ENCODE measurements around the gene NALCN. TPM values are rescaled to one million over a fixed set of nuclear protein-coding genes. Genes with fewer than 3 reads are reported as not detected.

NALCN gene
- total and polyA plus RNA-seq, 4 donors: 0.09 to 0.92 (median 0.18) TPM

DNA sequence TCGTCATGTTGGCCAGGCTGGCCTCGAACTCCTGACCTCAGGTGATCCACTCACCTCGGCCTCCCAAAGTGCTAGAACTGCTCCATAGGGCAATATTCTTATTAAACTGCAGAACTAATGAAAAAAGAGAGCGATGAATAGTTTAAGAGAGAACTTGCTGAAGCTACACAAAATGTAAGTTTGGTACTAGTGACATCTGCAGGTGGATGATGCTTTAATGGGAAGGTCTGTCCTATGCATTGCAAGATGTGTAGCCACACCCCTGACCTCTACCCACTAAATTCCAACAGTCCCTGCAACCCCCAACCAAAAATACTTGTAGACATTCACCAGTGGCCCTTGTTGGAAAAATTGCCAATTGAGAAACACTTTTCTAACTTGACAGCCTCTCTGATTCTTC, 117.8 kb downstream of the NALCN start:
- H3K9ac ChIP-seq (ENCODE audit: low read depth in 1 of 2, low read length in 2 of 2): no peak overlapping the region
- DNase-seq (ENCODE audit: low spot score): no peak
- no peaks in the 10 kb centered on the region for H3K9me3 ChIP-seq (ENCODE audit: control insufficient read depth in 4 of 4, low read length in 3 of 4)
- H3K36me3 ChIP-seq (ENCODE audit: control insufficient read depth in 4 of 4, insufficient read depth in 3 of 4, low read depth in 1 of 4, low read length in 3 of 4): no peaks in the 10 kb centered on the region
- H3K27ac ChIP-seq (ENCODE audit: low read depth in 1 of 2, low read length in 2 of 2): no peak overlapping the region
- no peaks in the 10 kb centered on the region for H3K27me3 ChIP-seq (ENCODE audit: control insufficient read depth in 4 of 4, insufficient read depth in 4 of 4, low read length in 3 of 4)
- TF ChIP-seq FOXA2 (IDR thresholded peaks at IDR 0.05) (no peak), EGR1 (IDR thresholded peaks at IDR 0.05; ENCODE audit: low read depth in 2 of 2) (no peak), TAF1 (conservative IDR thresholded peaks at IDR 0.05) (no peak), RXRA (IDR thresholded peaks at IDR 0.05) (no peak), RAD21 (IDR thresholded peaks at IDR 0.05) (no peak), HNF4A (conservative IDR thresholded peaks at IDR 0.05) (no peak), FOXA1 (IDR thresholded peaks at IDR 0.05) (no peak), NR2F2 (IDR thresholded peaks at IDR 0.05) (no peak), GABPA (IDR thresholded peaks at IDR 0.05 in 1 of 2, conservative IDR thresholded peaks at IDR 0.05 in 1 of 2) (no peak)
- 80% methylated on average over 4 of the region's 4 CpGs for WGBS
- no peak overlapping the region for H3K4me3 ChIP-seq (ENCODE audit: low read depth in 1 of 3, low read length in 3 of 3)
- H3K4me1 ChIP-seq (ENCODE audit: control insufficient read depth in 4 of 4, insufficient read depth in 4 of 4, low read length in 3 of 4): no peaks in the 10 kb centered on the region

DNA sequence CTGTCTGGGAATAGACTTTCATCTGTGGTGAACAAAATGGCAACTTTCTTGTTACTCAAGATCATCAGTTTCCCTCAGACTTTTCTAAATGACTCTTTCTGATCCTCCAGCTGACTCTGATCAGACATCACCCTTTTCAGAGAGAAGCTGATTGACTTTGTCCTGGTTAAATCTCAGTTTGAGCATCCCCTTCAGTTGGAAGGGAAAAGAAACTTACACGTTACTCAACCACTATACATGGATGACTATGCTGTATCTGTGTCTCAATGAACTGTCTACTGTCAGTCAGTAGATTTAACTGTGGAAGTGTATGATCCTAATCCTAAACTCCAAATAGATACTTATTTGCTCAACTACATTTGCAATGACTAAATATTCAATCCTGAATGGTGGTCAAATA, 118.5 kb downstream of the NALCN start:
- DNase-seq (ENCODE audit: low spot score): no peak
- no peak overlapping the region for H3K9ac ChIP-seq (ENCODE audit: low read depth in 1 of 2, low read length in 2 of 2)
- 87% methylated on average over 1 of the region's 1 CpG for WGBS

DNA sequence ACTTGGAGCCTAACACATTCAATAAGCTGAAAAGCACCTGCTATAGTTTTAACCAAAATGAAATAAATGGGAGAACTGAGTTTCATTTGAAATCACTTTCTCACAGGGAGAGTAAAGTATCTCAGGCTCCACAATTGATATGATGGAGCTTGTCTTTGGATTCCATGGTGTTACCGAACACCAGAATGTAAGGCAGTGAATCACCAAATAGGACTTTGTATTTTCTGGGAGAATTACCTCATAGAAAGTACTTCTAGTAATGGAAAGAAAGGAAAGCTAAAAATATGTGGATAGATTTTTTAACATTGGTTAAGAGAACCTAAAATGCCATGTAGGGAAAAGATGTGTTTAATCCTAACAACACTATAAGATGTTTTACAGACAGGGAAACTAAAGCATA, 123.6 kb downstream of the NALCN start:
- Histone ChIP-seq H3K36me3 (ENCODE audit: control insufficient read depth in 4 of 4, insufficient read depth in 3 of 4, low read depth in 1 of 4, low read length in 3 of 4) (no peaks in the 10 kb centered on the region), H3K27me3 (ENCODE audit: control insufficient read depth in 4 of 4, insufficient read depth in 4 of 4, low read length in 3 of 4) (peaks cover 0 to 2% (median 0%) of the 10 kb centered on the region in 4 donors), H3K9me3 (ENCODE audit: control insufficient read depth in 4 of 4, low read length in 3 of 4) (no peaks in the 10 kb centered on the region), H3K4me1 (ENCODE audit: control insufficient read depth in 4 of 4, insufficient read depth in 4 of 4, low read length in 3 of 4) (no peaks in the 10 kb centered on the region), H3K27ac (ENCODE audit: low read depth in 1 of 2, low read length in 2 of 2) (no peak overlapping the region), H3K4me3 (ENCODE audit: low read depth in 1 of 3, low read length in 3 of 3) (no peak overlapping the region), H3K9ac (ENCODE audit: low read depth in 1 of 2, low read length in 2 of 2) (no peak overlapping the region)
- no peak for DNase-seq (ENCODE audit: low spot score)
- 81% methylated on average over 1 of the region's 1 CpG for WGBS
- TF ChIP-seq HNF4A (conservative IDR thresholded peaks at IDR 0.05) (no peak), JUND (IDR thresholded peaks at IDR 0.05) (no peak), FOXA1 (IDR thresholded peaks at IDR 0.05) (no peak), TAF1 (conservative IDR thresholded peaks at IDR 0.05) (no peak), EGR1 (IDR thresholded peaks at IDR 0.05; ENCODE audit: low read depth in 2 of 2) (no peak), RAD21 (IDR thresholded peaks at IDR 0.05) (no peak), RXRA (IDR thresholded peaks at IDR 0.05) (no peak), HNF4G (IDR thresholded peaks at IDR 0.05) (no peak)
- TF ChIP-seq, protein P1, sequence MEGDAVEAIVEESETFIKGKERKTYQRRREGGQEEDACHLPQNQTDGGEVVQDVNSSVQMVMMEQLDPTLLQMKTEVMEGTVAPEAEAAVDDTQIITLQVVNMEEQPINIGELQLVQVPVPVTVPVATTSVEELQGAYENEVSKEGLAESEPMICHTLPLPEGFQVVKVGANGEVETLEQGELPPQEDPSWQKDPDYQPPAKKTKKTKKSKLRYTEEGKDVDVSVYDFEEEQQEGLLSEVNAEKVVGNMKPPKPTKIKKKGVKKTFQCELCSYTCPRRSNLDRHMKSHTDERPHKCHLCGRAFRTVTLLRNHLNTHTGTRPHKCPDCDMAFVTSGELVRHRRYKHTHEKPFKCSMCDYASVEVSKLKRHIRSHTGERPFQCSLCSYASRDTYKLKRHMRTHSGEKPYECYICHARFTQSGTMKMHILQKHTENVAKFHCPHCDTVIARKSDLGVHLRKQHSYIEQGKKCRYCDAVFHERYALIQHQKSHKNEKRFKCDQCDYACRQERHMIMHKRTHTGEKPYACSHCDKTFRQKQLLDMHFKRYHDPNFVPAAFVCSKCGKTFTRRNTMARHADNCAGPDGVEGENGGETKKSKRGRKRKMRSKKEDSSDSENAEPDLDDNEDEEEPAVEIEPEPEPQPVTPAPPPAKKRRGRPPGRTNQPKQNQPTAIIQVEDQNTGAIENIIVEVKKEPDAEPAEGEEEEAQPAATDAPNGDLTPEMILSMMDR (IDR thresholded peaks at IDR 0.05; ENCODE audit: low read depth, low read length, missing input control): no peak
- TF ChIP-seq, protein P2, sequence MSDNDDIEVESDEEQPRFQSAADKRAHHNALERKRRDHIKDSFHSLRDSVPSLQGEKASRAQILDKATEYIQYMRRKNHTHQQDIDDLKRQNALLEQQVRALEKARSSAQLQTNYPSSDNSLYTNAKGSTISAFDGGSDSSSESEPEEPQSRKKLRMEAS (IDR thresholded peaks at IDR 0.05): no peak
- TF ChIP-seq, protein P3, sequence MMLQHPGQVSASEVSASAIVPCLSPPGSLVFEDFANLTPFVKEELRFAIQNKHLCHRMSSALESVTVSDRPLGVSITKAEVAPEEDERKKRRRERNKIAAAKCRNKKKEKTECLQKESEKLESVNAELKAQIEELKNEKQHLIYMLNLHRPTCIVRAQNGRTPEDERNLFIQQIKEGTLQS (IDR thresholded peaks at IDR 0.05): no peak

More for the DNA sequence above, 118.5 kb downstream of the NALCN start:
- no peak overlapping the region for H3K4me3 ChIP-seq (ENCODE audit: low read depth in 1 of 3, low read length in 3 of 3)
- no peak for TF ChIP-seq YY1 (IDR thresholded peaks at IDR 0.05)
- TF ChIP-seq RAD21 (IDR thresholded peaks at IDR 0.05): no peak
- TF ChIP-seq, protein P2 (IDR thresholded peaks at IDR 0.05): no peak
- TF ChIP-seq TAF1 (conservative IDR thresholded peaks at IDR 0.05): no peak
- TF ChIP-seq RXRA (IDR thresholded peaks at IDR 0.05): no peak
- H3K36me3 ChIP-seq (ENCODE audit: control insufficient read depth in 4 of 4, insufficient read depth in 3 of 4, low read depth in 1 of 4, low read length in 3 of 4): no peaks in the 10 kb centered on the region
- H3K9me3 ChIP-seq (ENCODE audit: control insufficient read depth in 4 of 4, low read length in 3 of 4): no peaks in the 10 kb centered on the region
- no peaks in the 10 kb centered on the region for H3K4me1 ChIP-seq (ENCODE audit: control insufficient read depth in 4 of 4, insufficient read depth in 4 of 4, low read length in 3 of 4)
- no peaks in the 10 kb centered on the region for H3K27me3 ChIP-seq (ENCODE audit: control insufficient read depth in 4 of 4, insufficient read depth in 4 of 4, low read length in 3 of 4)
- no peak overlapping the region for H3K27ac ChIP-seq (ENCODE audit: low read depth in 1 of 2, low read length in 2 of 2)

All from liver (tissue), 9 donors.